ENCODE measurements around the gene LMX1A. TPM values are rescaled to one million over a fixed set of nuclear protein-coding genes. Genes with fewer than 3 reads are reported as not detected.

LMX1A gene
- total and polyA plus RNA-seq, 2 of the 13 experiments (the other 11 are each of a cell fraction or from before 2014, with no cell fraction given) = 0.07 TPM; not detected in 1

DNA sequence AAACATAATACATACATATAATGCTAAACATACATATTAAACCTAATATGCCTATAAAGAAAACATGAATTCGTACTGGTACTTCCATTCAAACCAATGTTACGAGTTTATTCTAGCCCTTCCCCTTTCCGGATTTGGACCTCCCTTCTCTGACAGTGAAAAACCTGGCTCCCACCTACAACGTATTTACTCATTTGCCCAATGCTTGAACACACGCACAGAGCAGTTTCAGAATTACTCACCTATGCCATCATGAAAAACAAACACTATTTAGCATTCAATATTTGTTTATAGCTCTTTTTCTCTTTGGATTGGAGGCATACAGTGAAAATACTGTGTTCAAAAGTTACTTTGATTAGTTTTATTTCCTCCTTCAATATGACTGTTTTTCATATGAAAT, 204.4 kb downstream of the LMX1A start:
- POLR2A ChIA-PET = no interaction called here
- CTCF ChIA-PET (ENCODE audit: low intra/inter-chr PET ratio, low total read pairs) = no interaction called here
- FAIRE-seq (no peak), ATAC-seq (no peak), DNase-seq (ENCODE audit: low spot score) (no peak)
- Histone ChIP-seq H3K36me3 (replicated peaks in 1 of 2; ENCODE audit: control insufficient read depth in 1 of 2, insufficient read depth in 2 of 2, low read length in 2 of 2) (no peaks in the 10 kb centered on the region), H3K9me3 (ENCODE audit: low read length) (no peaks in the 10 kb centered on the region), H3K4me3 (replicated peaks in 1 of 3; ENCODE audit: insufficient read depth in 1 of 3, low read depth in 2 of 3, low read length in 3 of 3) (no peak overlapping the region), H3K79me2 (ENCODE audit: insufficient read depth, low read length) (no peaks in the 10 kb centered on the region), H4K20me1 (ENCODE audit: insufficient read depth, low read length) (no peaks in the 10 kb centered on the region), H3K9ac (ENCODE audit: insufficient read depth, low read depth, low read length) (no peak overlapping the region), H3K27me3 (ENCODE audit: control insufficient read depth in 1 of 2, insufficient read depth in 2 of 2, low read length in 2 of 2) (no peaks in the 10 kb centered on the region), H3K4me2 (ENCODE audit: low read depth, low read length) (no peak overlapping the region), H3K27ac (ENCODE audit: extremely low read length, insufficient read depth, low read length) (no peak overlapping the region), H3K4me1 (ENCODE audit: insufficient read depth, low read length) (peaks cover 8% of the 10 kb centered on the region), H2AFZ (ENCODE audit: low read length) (no peak overlapping the region)
- BruUV-seq (replicated peaks) = no TSS peak
- TF ChIP-seq, protein P1, sequence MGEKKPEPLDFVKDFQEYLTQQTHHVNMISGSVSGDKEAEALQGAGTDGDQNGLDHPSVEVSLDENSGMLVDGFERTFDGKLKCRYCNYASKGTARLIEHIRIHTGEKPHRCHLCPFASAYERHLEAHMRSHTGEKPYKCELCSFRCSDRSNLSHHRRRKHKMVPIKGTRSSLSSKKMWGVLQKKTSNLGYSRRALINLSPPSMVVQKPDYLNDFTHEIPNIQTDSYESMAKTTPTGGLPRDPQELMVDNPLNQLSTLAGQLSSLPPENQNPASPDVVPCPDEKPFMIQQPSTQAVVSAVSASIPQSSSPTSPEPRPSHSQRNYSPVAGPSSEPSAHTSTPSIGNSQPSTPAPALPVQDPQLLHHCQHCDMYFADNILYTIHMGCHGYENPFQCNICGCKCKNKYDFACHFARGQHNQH (CRISPR knock-in tag; IDR thresholded peaks at IDR 0.05) = no peak
- TF ChIP-seq ZNF256 (CRISPR knock-in tag; conservative IDR thresholded peaks at IDR 0.05) (no peak), BCL6 (CRISPR knock-in tag; IDR thresholded peaks at IDR 0.05) (no peak), SUZ12 (IDR thresholded peaks at IDR 0.05; ENCODE audit: low read depth, low read length) (no peak), ZNF326 (CRISPR knock-in tag; IDR thresholded peaks at IDR 0.05; ENCODE audit: borderline replicate concordance) (no peak), MTF2 (CRISPR knock-in tag; IDR thresholded peaks at IDR 0.05; ENCODE audit: borderline replicate concordance) (no peak), NFKB2 (CRISPR knock-in tag; IDR thresholded peaks at IDR 0.05; ENCODE audit: borderline replicate concordance) (no peak), ZBTB21 (CRISPR knock-in tag; IDR thresholded peaks at IDR 0.05) (no peak), ZNF747 (CRISPR knock-in tag; IDR thresholded peaks at IDR 0.05; ENCODE audit: borderline replicate concordance) (no peak), SMARCE1 (IDR thresholded peaks at IDR 0.05; ENCODE audit: borderline replicate concordance) (no peak), ZFP41 (CRISPR knock-in tag; IDR thresholded peaks at IDR 0.05; ENCODE audit: borderline replicate concordance) (no peak), TBX2 (CRISPR knock-in tag; IDR thresholded peaks at IDR 0.05; ENCODE audit: borderline replicate concordance) (no peak), ZNF33A (CRISPR knock-in tag; IDR thresholded peaks at IDR 0.05; ENCODE audit: borderline replicate concordance) (no peak)
- TF ChIP-seq, protein P2, sequence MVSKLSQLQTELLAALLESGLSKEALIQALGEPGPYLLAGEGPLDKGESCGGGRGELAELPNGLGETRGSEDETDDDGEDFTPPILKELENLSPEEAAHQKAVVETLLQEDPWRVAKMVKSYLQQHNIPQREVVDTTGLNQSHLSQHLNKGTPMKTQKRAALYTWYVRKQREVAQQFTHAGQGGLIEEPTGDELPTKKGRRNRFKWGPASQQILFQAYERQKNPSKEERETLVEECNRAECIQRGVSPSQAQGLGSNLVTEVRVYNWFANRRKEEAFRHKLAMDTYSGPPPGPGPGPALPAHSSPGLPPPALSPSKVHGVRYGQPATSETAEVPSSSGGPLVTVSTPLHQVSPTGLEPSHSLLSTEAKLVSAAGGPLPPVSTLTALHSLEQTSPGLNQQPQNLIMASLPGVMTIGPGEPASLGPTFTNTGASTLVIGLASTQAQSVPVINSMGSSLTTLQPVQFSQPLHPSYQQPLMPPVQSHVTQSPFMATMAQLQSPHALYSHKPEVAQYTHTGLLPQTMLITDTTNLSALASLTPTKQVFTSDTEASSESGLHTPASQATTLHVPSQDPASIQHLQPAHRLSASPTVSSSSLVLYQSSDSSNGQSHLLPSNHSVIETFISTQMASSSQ (IDR thresholded peaks at IDR 0.05; ENCODE audit: low read depth) = no peak
- TF ChIP-seq, protein P2 (CRISPR knock-in tag; IDR thresholded peaks at IDR 0.05; ENCODE audit: borderline replicate concordance) = no peak
- TF ChIP-seq, protein P3, sequence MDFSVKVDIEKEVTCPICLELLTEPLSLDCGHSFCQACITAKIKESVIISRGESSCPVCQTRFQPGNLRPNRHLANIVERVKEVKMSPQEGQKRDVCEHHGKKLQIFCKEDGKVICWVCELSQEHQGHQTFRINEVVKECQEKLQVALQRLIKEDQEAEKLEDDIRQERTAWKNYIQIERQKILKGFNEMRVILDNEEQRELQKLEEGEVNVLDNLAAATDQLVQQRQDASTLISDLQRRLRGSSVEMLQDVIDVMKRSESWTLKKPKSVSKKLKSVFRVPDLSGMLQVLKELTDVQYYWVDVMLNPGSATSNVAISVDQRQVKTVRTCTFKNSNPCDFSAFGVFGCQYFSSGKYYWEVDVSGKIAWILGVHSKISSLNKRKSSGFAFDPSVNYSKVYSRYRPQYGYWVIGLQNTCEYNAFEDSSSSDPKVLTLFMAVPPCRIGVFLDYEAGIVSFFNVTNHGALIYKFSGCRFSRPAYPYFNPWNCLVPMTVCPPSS (IDR thresholded peaks at IDR 0.05) = no peak
- TF ChIP-seq, protein P4, sequence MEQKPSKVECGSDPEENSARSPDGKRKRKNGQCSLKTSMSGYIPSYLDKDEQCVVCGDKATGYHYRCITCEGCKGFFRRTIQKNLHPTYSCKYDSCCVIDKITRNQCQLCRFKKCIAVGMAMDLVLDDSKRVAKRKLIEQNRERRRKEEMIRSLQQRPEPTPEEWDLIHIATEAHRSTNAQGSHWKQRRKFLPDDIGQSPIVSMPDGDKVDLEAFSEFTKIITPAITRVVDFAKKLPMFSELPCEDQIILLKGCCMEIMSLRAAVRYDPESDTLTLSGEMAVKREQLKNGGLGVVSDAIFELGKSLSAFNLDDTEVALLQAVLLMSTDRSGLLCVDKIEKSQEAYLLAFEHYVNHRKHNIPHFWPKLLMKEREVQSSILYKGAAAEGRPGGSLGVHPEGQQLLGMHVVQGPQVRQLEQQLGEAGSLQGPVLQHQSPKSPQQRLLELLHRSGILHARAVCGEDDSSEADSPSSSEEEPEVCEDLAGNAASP (CRISPR knock-in tag; IDR thresholded peaks at IDR 0.05; ENCODE audit: borderline replicate concordance) = no peak
- WGBS (ENCODE audit: low lambda C conversion rate) = 11% methylated on average over 5 of the region's 5 CpGs
- in situ Hi-C loops (cut with HindIII; ENCODE audit: extremely low pct_ligation_motif_present, low pct_unique_long_range_greater_than_20kb) = no loop called here
- intact Hi-C loops (cut with micrococcal nuclease; ENCODE audit: unreplicated experiment) = loop anchor here (5.0 kb wide), 1 partner anchor 135 kb away; no protein-coding TSS in a partner anchor
